ENCODE data around the gene LRFN5. TPM values are rescaled to one million over a fixed set of nuclear protein-coding genes. Genes with fewer than 3 reads are reported as not detected.
"Not testable (repeated sequence)": the region's sequence is repeated elsewhere in the genome, so short reads cannot be mapped to it uniquely, and the experiment has no call there.

Gene LRFN5
- total RNA-seq, 1 donor from 2014 or later: 1.0 TPM

DNA sequence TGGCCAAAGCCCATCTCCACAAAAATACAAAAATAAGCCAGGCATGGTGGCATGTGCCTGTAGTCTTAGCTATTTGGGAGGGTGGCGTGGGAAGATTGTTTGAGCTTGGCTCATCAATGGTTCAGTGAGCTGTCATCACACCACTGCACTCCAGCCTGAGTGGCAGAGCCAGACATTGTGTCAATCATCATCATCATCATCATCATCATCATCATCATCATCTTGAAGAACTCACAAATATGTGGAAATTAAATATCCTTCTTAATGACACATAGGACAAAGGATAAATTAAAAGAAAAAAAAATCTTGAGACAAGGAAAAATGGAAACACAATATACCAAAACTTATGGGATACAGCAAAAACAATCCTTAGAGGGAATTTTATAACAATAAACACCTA lies 132.5 kb downstream of the LRFN5 start:
- Histone ChIP-seq H3K27me3 (no peaks in the 10 kb centered on the region), H3K9me3 (no peaks in the 10 kb centered on the region), H3K4me1 (no peaks in the 10 kb centered on the region), H3K4me3 (no peak overlapping the region), H3K27ac (no peak overlapping the region), H3K36me3 (no peaks in the 10 kb centered on the region)
- no peak for ATAC-seq
- no peak for DNase-seq
- TF ChIP-seq, protein P1, sequence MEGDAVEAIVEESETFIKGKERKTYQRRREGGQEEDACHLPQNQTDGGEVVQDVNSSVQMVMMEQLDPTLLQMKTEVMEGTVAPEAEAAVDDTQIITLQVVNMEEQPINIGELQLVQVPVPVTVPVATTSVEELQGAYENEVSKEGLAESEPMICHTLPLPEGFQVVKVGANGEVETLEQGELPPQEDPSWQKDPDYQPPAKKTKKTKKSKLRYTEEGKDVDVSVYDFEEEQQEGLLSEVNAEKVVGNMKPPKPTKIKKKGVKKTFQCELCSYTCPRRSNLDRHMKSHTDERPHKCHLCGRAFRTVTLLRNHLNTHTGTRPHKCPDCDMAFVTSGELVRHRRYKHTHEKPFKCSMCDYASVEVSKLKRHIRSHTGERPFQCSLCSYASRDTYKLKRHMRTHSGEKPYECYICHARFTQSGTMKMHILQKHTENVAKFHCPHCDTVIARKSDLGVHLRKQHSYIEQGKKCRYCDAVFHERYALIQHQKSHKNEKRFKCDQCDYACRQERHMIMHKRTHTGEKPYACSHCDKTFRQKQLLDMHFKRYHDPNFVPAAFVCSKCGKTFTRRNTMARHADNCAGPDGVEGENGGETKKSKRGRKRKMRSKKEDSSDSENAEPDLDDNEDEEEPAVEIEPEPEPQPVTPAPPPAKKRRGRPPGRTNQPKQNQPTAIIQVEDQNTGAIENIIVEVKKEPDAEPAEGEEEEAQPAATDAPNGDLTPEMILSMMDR (IDR thresholded peaks at IDR 0.05): no peak
- intact Hi-C loops (cut with DNase I): no loop called here

DNA sequence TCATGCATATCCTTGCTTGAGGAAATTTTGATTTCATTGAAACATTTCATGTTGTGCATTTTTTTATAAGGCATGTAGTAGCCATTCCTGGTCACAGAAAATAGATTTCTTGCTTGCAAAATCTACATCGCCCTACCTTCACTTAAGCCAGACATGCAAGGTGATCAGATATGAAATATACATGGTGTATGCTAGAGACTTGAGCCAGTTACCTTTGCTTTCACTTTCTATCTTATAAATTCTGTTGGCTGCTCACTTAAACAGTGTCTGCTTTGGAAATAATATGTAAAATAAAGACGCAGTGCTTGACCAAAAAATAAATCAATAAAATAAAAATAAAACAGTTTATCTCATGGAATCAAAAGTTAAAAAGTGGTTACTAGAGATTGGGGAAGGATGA lies 136.5 kb downstream of the LRFN5 start:
- Histone ChIP-seq H3K36me3 (no peaks in the 10 kb centered on the region), H3K9me3 (no peaks in the 10 kb centered on the region), H3K27me3 (no peaks in the 10 kb centered on the region), H3K4me1 (no peaks in the 10 kb centered on the region), H3K27ac (no peak overlapping the region), H3K4me3 (no peak overlapping the region)
- TF ChIP-seq, protein P1 (IDR thresholded peaks at IDR 0.05): no peak
- intact Hi-C loops (cut with DNase I): no loop called here
- no peak for ATAC-seq
- no peak for DNase-seq

DNA sequence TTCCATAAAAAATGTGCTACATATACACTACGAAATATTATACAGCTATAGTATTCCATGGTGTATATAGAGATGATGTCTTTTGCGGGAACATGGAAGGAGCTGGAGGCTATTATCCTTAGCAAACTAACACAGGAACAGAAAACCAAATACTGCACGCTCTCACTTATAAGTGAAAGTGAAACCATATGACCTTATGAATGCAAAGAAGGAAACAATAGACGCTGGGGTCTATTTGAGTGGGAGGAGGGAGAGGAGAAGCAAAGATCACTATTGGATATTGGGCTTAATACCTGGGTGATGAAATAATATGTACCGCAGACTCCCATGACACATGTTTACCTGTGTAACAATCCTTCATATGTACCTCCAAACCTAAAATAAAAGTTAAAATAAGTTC lies 142.8 kb downstream of the LRFN5 start:
- ATAC-seq: no peak
- DNase-seq: no peak
- TF ChIP-seq, protein P1 (IDR thresholded peaks at IDR 0.05): no peak
- Histone ChIP-seq H3K27ac (no peak overlapping the region), H3K36me3 (no peaks in the 10 kb centered on the region), H3K4me3 (peak overlapping the region; percentile 43), H3K9me3 (no peaks in the 10 kb centered on the region), H3K27me3 (no peaks in the 10 kb centered on the region), H3K4me1 (no peaks in the 10 kb centered on the region)
- intact Hi-C loops (cut with DNase I): no loop called here

DNA sequence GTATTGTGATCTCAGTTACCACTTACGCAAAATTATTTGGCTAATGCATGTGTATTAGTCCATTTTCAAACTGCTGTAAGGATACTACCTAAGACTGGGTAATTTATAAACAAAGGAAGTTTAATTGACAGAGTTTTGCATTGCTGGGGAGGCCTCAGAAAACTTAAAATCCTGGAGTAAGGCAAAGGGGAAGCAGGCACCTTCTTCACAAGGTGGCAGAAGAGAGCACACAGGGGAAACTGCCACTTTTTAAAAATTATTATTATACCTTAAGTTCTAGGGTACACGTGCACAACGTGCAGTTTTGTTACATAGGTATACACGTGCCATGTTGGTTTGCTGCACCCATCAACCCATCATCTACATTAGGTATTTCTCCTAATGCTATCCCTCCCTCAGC lies 143.9 kb downstream of the LRFN5 start:
- H3K27me3 ChIP-seq; DNase-seq; H3K27ac ChIP-seq; H3K4me3 ChIP-seq; H3K36me3 ChIP-seq; intact Hi-C loops (cut with DNase I); H3K4me1 ChIP-seq; ATAC-seq; H3K9me3 ChIP-seq: not testable (repeated sequence)

DNA sequence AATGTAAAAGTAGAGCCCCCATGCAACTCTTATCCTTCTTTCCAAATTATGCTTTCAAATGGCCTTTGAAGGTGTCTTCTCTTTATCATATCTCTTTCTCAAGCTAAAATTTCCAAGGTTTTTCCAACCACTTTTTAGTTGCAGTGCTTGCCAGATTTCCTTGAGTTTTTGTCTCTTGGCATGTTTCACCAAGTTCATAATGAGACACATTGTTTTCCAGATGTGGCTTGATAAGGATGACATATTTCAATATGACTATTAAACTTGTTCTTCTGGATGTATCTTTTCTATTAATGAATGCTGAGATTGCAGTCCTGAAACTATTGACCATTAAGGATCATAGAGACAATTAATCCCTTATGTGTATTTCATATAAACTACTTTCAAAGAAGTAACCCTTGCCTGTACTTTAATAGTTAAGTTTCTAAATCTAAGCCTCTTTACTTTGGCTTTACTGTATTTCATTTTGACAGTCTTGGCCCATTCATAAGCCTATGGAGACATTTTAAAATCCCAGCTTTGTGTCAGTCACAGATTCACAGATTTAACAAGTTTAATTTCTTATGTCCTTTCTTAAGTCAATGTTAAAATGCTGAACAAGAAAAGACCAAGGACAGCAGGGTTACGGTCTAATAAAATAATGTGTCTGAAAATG lies 151.5 kb downstream of the LRFN5 start:
- Histone ChIP-seq H3K27me3 (no peaks in the 10 kb centered on the region), H3K36me3 (no peaks in the 10 kb centered on the region), H3K9me3 (no peaks in the 10 kb centered on the region), H3K27ac (no peak overlapping the region), H3K4me3 (no peak overlapping the region), H3K4me1 (no peaks in the 10 kb centered on the region)
- intact Hi-C loops (cut with DNase I): no loop called here
- TF ChIP-seq, protein P1 (IDR thresholded peaks at IDR 0.05): no peak
- no peak for DNase-seq
- no peak for ATAC-seq

DNA sequence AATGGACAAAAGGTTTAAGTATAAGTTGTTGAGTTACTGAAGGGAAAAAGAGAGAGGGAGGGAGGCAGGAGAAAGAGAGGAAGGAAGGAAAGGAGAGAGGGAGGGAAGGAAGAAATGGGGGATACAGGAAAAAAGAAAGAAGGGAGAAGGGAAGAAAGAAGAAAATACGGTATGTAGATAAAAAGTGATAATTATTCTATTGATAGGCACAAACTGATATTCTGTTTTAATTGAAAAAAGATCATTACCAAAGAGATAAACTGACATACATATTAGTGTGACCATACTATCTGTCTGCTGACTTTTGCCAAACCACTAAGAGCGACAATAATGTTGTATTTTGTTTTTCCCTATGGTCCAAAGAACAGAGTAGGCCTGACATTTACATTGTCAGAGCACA lies 154.5 kb downstream of the LRFN5 start:
- intact Hi-C loops (cut with DNase I): no loop called here
- H3K4me3 ChIP-seq: no peak overlapping the region

More for the DNA sequence above, 154.5 kb downstream of the LRFN5 start:
- DNase-seq: no peak
- H3K9me3 ChIP-seq: no peaks in the 10 kb centered on the region
- TF ChIP-seq, protein P1 (IDR thresholded peaks at IDR 0.05): no peak
- no peaks in the 10 kb centered on the region for H3K27me3 ChIP-seq
- no peaks in the 10 kb centered on the region for H3K4me1 ChIP-seq
- H3K36me3 ChIP-seq: no peaks in the 10 kb centered on the region
- no peak for ATAC-seq
- H3K27ac ChIP-seq: no peak overlapping the region
